K562 (cell line): Measurements from ENCODE around the gene SNRNP40. TPM values are rescaled to one million over a fixed set of nuclear protein-coding genes. Genes with fewer than 3 reads are reported as not detected.

Experiments
- ATAC-seq: fragments of 200-7000 bp; cut with Tn5 transposase; 3 replicates; pipeline ENCODE4 v1.9.1; 2020; ENCODE audit warnings: moderate library complexity
- BruUV-seq: library from RNA; stranded (reverse); fragments of 400-500 nt; replicated peaks from 2 replicates; lab custom pipeline; 2021; lab: Mats Ljungman, UMichigan
- CTCF ChIA-PET: fragments of 300-600 bp; formaldehyde crosslinking; extraction: SDS; loops from one replicate; lab custom pipeline; 2021; ENCODE audit warnings: low intra/inter-chr PET ratio; lab: Yijun Ruan, JAX
- POLR2A ChIA-PET: fragments of 300-600, 350-650 bp; sonication (Branson Sonifier 250); formaldehyde crosslinking; extraction: SDS; loops from one replicate; lab custom pipeline; 2021; ENCODE audit warnings: antibody characterized with exemption, inconsistent platforms; lab: Yijun Ruan, JAX
- DNase-seq, 4 experiments: peaks; one replicate each; pipeline versions ENCODE4 v3.0.0 to v3.0.0-alpha.2; 2011 to 2018; ENCODE audit warnings: low spot score in 3 of 4, mixed read lengths in 3 of 4; ENCODE audit errors: extremely low read depth in 1 of 4
- FAIRE-seq: peaks from 2 replicates; lab custom pipeline; 2011; peaks lifted over from hg19 to GRCh38; lab: Jason Lieb, UNC
- H2AFZ ChIP-seq: 2 replicates; pipeline ENCODE4 v1.6.0; 2011; ENCODE audit warnings: low read depth, low read length, control low read depth, inconsistent platforms
- H3K27ac ChIP-seq: fragments of 200-600 bp; 3 replicates; pipeline ENCODE4 v1.8.0; 2011; ENCODE audit warnings: low read depth, mild to moderate bottlenecking, control low read depth, inconsistent platforms, low read length, moderate library complexity, mixed read lengths; ENCODE audit errors: extremely low read depth
- H3K27me3 ChIP-seq, 2 experiments: fragments of 300-600 bp in 1 of 2; 2 replicates in 1 of 2; 3 replicates in 1 of 2; pipeline versions ENCODE4 v1.6.0 to v1.8.0; 2011; ENCODE audit warnings: inconsistent platforms in 2 of 2, low read length in 2 of 2, mild to moderate bottlenecking in 1 of 2, mixed read lengths in 1 of 2, moderate library complexity in 1 of 2; ENCODE audit not compliant: control insufficient read depth in 2 of 2, insufficient read depth in 2 of 2
- H3K36me3 ChIP-seq: fragments of 300-600 bp; 3 replicates; pipeline ENCODE4 v1.8.0; 2011; ENCODE audit warnings: mild to moderate bottlenecking, low read length, inconsistent platforms; ENCODE audit not compliant: control insufficient read depth, insufficient read depth
- H3K4me1 ChIP-seq, 2 experiments: fragments of 200-600 bp in 1 of 2; replicated peaks in 1 of 2; 2 replicates in 1 of 2; 3 replicates in 1 of 2; pipeline versions ENCODE4 v1.5.1 to v1.8.0; 2011; ENCODE audit warnings: inconsistent platforms in 2 of 2, low read length in 2 of 2, mild to moderate bottlenecking in 1 of 2, mixed read lengths in 1 of 2, moderate library complexity in 1 of 2; ENCODE audit not compliant: control insufficient read depth in 2 of 2, insufficient read depth in 2 of 2
- H3K4me2 ChIP-seq: 2 replicates; pipeline ENCODE4 v1.6.1; 2011; ENCODE audit warnings: low read length, control low read depth, inconsistent platforms, mixed read lengths; ENCODE audit not compliant: insufficient read depth
- H3K4me3 ChIP-seq: fragments of 200-600 bp; sonication (generic), shearing (Covaris generic); 2 replicates; pipeline ENCODE4 v1.5.1; 2016; ENCODE audit warnings: control low read depth, inconsistent platforms
- H3K79me2 ChIP-seq: fragments of 200-600 bp; 3 replicates; pipeline ENCODE4 v1.8.0; 2011; ENCODE audit warnings: low read length, inconsistent platforms; ENCODE audit not compliant: control insufficient read depth, insufficient read depth
- H3K9ac ChIP-seq, 2 experiments: 2 replicates each; pipeline versions ENCODE4 v1.6.0 to v1.6.1; 2011; ENCODE audit warnings: low read depth in 2 of 2, low read length in 2 of 2, control low read depth in 1 of 2, inconsistent platforms in 1 of 2, mild to moderate bottlenecking in 1 of 2, mixed read lengths in 1 of 2; ENCODE audit not compliant: insufficient read depth in 1 of 2
- H3K9me1 ChIP-seq: one replicate; pipeline ENCODE4 v1.6.0; 2011; ENCODE audit warnings: inconsistent platforms, mild to moderate bottlenecking, low read length, moderate library complexity; ENCODE audit not compliant: control insufficient read depth, insufficient read depth
- H3K9me3 ChIP-seq: replicated peaks from 2 replicates; pipeline ENCODE4 v1.5.1; 2011; ENCODE audit warnings: low read depth, low read length, inconsistent platforms; ENCODE audit not compliant: control insufficient read depth, insufficient read depth
- H4K20me1 ChIP-seq: replicated peaks from 2 replicates; pipeline ENCODE4 v1.6.1; 2011; ENCODE audit warnings: low read length, inconsistent platforms, mixed read lengths; ENCODE audit not compliant: control insufficient read depth, insufficient read depth
- ZNF134 ChIP-seq: fragments of 250-450 bp; sonication (Bioruptor Pico); conservative IDR thresholded peaks from 2 replicates; pipeline ENCODE4 v1.4.0; 2020
- WGBS: fragments of 100-300 bp; shearing (Covaris generic); methylation state at CpG from one replicate; pipeline ENCODE4 v1.1.6; 2016; ENCODE audit warnings: low coverage, mixed read lengths; ENCODE audit not compliant: insufficient coverage; ENCODE audit errors: missing lambda C conversion rate; 5-methylcytosine and 5-hydroxymethylcytosine counted together
- in situ Hi-C: fragments of 300-500 bp; cut with MboI; formaldehyde crosslinking; loops from 4 replicates; pipeline ENCODE4 v1.15.0; 2018; ENCODE audit warnings: inconsistent platforms, mixed read lengths
- intact Hi-C: fragments of 100-400 bp; cut with micrococcal nuclease; formaldehyde crosslinking; loops from 2 replicates; pipeline ENCODE4 v1.14.2; 2022
- polyA plus RNA-seq, 8 experiments: library from polyadenylated mRNA; depleted of rRNA in 4 of 8; stranded (reverse) in 5 of 8; unstranded in 3 of 8; fragments of >200 nt; fragmentation: Nextera tagmentation in 2 of 8; fragmentation: Illumina TruSeq in 1 of 8; extraction: Ambion mirVana in 2 of 8; extraction: Trizol in 1 of 8; gene quantifications; 2 replicates each; pipeline versions ENCODE4 v1.2.1 to v1.2.3, GENCODE V29; 2011 to 2014; ENCODE audit warnings: inconsistent platforms in 1 of 8, missing spikeins in 1 of 8
- total RNA-seq, 7 experiments: library from RNA; depleted of rRNA in 6 of 7; stranded (reverse); fragments of >200 nt in 6 of 7; fragmentation: Illumina TruSeq in 2 of 7; extraction: Trizol in 2 of 7; gene quantifications; 2 replicates each; pipeline versions ENCODE4 v1.2.1 to v1.2.3, GENCODE V29; 2011 to 2021; ENCODE audit warnings: low replicate concordance in 1 of 7
- TF ChIP-seq, protein P1 (sequence below), 2 experiments: fragments of 450-650 bp in 1 of 2; sonication (generic) in 1 of 2; formaldehyde crosslinking in 1 of 2; IDR thresholded peaks in 1 of 2; conservative IDR thresholded peaks in 1 of 2; 2 replicates each; pipeline versions ENCODE4 v1.6.1 to v1.8.1; 2016 to 2023; ENCODE audit warnings: mild to moderate bottlenecking in 2 of 2, moderate library complexity in 2 of 2, inconsistent platforms in 1 of 2, missing genetic modification reagents in 1 of 2
- TF ChIP-seq, protein P2 (sequence below): fragments of 250-450 bp; sonication (Bioruptor Pico); IDR thresholded peaks from 2 replicates; pipeline ENCODE4 v1.5.0; 2021

SNRNP40 gene
- total and polyA plus RNA-seq, 9 of the 15 experiments (the other 6 are each of a cell fraction or from before 2014, with no cell fraction given): 48.7 to 278 (median 163) TPM

DNA sequence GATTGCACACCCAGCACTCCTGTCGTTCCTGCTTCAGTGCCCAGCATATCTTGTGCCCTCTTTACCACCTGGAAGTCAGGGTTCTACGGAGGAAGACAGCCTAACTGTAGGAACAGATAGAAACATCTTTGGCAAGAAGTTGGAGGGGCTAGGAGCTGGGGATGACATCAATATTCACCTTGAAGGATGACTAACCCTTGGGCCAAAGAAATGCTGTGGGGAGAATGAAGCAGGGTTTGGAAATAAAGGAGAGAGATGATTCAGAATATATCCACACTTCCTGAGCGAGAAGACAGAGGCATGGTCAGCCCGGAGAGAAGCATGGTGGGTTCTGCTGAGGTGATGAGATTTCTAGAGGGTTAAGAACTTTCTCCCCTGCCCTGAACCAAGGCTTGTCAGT, 52.3 kb downstream of the SNRNP40 start:
- in situ Hi-C loops: no loop called here
- no peak overlapping the region for H3K27ac ChIP-seq
- H3K79me2 ChIP-seq: no peaks in the 10 kb centered on the region
- POLR2A ChIA-PET: interaction anchor here (0.6 to 1.0 kb wide), 2 partner anchors 11 to 86 kb away, joined by 3 read pairs; no protein-coding TSS in a partner anchor
- H3K9me3 ChIP-seq: no peaks in the 10 kb centered on the region
- TF ChIP-seq, protein P1, sequence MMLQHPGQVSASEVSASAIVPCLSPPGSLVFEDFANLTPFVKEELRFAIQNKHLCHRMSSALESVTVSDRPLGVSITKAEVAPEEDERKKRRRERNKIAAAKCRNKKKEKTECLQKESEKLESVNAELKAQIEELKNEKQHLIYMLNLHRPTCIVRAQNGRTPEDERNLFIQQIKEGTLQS (IDR thresholded peaks at IDR 0.05): 0 out of 2 replicates have a peak, but pooled peaks have one; percentile 20
- TF ChIP-seq, protein P1 (CRISPR knock-in tag; conservative IDR thresholded peaks at IDR 0.05): no peak
- TF ChIP-seq, protein P2, sequence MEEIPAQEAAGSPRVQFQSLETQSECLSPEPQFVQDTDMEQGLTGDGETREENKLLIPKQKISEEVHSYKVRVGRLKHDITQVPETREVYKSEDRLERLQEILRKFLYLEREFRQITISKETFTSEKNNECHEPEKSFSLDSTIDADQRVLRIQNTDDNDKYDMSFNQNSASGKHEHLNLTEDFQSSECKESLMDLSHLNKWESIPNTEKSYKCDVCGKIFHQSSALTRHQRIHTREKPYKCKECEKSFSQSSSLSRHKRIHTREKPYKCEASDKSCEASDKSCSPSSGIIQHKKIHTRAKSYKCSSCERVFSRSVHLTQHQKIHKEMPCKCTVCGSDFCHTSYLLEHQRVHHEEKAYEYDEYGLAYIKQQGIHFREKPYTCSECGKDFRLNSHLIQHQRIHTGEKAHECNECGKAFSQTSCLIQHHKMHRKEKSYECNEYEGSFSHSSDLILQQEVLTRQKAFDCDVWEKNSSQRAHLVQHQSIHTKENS (CRISPR knock-in tag): no peak
- TF ChIP-seq ZNF134: no peak
- peaks cover 0 to 5% of the 10 kb centered on the region in 2 experiments; a peak in 2 of 5 replicates for H3K4me1 ChIP-seq
- H2AFZ ChIP-seq: no peak overlapping the region
- H3K9ac ChIP-seq: no peak overlapping the region
- WGBS: 0% methylated on average over 4 of the region's 4 CpGs
- no peak overlapping the region for H3K4me3 ChIP-seq
- H3K27me3 ChIP-seq: peaks cover 35 to 44% of the 10 kb centered on the region in 2 experiments
- DNase-seq: no peak
- ATAC-seq: no peak
- H3K4me2 ChIP-seq: no peak overlapping the region
- no peaks in the 10 kb centered on the region; the same call in 1 of the 2 replicates for H4K20me1 ChIP-seq
- BruUV-seq: no TSS peak
- FAIRE-seq: no peak
- CTCF ChIA-PET: no interaction called here
- intact Hi-C loops: no loop called here
- no peaks in the 10 kb centered on the region for H3K36me3 ChIP-seq
- no peaks in the 10 kb centered on the region for H3K9me1 ChIP-seq
